NCI-H2227 (cell line): ENCODE data around the gene COL15A1.
"Not testable (repeated sequence)": the region's sequence is repeated elsewhere in the genome, so short reads cannot be mapped to it uniquely, and the experiment has no call there.

Experiments
- DNase-seq: peaks from one replicate; lab custom pipeline; 2025; ENCODE audit not compliant: unreplicated experiment; lab: John Stamatoyannopoulos, UW

The COL15A1 gene

DNA sequence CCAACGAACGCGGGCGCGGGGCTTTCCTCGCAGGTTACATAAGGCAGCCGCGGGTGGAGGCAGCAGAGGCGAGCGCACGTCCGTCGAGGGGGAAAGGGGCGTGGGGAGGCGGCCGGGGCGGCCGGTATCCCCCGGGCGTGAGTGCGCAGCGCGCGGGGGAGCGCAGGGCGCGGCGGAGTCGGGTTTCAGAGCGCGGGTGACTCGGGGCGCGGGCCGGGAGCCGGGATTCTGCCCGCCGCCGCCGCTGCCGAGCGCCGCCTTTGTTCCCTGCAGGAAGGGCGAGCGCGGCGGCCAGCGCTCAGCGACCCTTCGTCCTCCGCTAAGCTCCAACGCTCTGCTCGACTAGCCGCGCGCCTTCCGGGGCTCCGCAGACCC is at the start of gene COL15A1:
Gene COL15A1 (plus strand): TSS at position 226 of the 375 bp plus-strand sequence. CDS start 155 bp downstream, outside the sequence.
- DNase-seq = peak; percentile 11

DNA sequence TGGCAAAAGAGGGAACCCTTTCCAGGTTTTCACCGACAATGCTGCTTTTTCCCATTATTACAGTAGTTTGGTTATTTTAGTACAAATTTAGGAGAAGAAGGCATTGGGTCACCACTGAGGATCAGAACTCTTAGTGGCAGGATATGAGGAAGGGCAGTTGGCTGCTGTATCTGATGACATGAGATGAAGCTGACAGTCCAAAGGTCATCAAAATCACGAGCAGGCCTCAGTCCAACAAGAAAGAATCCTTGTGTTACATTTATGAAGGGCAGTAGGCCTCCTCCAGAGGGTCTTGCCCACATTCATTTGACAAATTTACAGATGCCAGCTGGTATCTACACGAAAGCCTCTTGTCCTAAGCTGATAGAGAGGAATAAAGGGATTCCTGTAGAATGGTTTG is 49.5 kb upstream of the COL15A1 start:
- no peak for DNase-seq

DNA sequence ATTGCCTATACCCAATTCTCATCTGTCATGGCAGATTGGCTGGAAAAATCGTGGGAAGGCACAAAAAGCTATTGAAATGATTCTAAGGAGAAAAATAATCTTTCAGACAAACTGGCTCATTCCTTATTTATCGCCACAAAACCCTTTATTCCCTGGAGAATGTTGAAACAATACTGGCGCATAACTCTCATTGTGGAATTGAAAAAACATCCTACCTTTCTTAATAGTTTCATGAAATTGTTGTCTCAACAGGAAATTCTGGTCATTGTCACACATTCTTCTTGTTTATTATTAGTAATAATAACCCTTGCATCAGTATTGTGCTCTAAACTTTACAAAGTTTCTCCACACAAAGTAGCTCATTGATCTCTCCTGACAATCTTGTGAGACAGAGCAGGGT is 48.9 kb upstream of the COL15A1 start:
- no peak for DNase-seq

DNA sequence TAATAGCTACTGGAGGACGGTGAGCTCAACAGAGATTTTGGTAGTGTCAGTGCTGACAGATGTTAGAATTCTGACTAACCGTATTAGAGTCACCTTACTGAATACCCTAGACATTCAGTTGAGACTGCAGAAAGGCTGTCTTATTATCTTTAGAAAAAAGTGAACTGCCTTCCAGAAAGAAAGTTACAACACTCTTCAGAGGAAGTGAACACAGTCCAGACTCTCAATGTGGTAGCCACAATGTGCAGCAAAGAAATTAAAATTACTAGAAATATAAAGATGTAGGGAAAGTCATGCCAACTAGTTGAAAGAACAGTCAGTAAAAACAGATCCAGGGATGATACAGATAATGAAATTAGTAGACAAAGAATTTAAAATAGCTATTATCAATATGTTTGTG is 47.1 kb upstream of the COL15A1 start:
- no peak for DNase-seq

DNA sequence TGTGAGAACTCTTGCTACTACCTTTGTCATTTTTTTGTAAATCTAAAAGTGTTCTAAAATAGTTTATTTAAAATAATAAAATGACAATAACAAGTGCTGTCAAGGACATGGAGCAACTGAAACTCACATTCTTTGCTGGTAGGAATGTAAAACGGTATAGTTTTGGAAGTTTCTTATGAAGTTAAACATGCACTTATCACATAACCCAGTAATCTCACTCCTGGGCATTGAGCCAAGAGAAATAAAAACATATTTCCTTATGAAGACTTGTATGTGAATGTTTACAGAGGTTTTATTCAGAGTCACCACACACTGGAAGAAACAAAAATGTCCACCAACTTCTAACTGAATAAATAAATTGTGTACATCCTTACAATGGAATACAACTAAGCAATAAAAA is 46.0 kb upstream of the COL15A1 start:
- no peak for DNase-seq

DNA sequence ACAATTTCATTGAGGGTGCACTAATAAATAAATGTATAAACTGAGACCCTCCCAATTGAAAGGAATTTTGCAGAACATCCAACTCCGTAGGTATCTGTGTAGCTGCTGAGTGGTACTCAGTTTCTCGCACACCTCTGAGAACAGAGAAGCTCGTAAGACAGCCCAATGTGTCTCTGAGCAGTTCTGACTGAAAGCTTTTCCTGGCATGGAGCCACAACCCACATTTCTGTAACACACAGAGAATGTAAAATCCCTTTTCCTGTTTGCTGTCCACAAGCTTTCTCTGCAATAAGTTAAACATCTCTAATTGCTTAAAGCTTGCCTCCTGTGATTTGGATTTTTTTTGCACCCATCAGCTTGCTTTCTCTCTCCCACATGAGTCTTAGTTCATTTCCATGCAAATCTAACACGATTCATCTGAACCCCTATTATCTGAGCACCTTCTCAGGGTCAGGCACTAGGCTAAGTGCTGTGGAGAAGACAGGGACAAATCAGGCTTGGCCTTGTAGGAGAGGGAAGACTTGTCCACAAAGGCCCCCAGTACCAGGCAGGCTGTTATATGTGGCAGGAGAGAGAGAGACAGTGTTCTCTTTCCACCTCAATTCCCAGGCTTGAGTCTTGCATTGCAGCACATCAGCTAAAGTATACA is 44.2 kb upstream of the COL15A1 start:
- DNase-seq = no peak

DNA sequence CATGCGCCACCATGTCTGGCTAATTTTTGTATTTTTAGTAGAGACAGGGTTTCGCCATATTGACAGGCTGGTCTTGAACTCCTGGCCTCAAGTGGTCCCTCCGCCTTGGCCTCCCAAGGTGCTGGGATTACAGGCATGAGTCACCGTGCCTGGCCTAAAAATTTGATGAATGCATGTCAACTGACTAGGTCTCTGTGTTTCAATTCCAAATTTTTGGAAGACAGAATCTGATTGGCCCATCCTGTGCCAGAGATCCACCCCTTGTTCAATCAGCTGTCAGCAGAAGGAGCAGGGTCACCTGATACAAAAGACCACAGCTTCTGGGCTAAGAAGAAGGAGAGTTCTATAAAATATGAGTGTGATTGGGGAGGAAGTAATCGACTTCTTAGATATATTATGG is 43.5 kb upstream of the COL15A1 start:
- no peak for DNase-seq

DNA sequence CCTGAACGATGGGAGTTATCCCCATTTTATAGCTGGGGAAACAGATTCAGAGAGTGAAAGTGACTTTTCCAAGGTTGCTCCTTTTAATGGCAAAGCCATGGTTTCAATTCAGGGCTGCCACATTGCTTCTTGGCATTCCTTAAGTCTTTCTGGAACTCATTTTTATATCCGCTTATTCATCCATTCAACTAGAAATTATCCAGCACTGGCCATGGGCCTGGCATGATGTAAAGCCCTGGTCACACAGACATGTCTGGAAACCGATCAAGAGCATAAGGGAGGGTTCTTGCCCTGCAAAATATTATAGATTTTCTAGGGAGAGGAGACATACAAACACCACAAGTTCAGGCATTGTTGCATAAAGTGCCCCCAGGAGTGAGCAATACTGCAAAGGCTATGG is 43.0 kb upstream of the COL15A1 start:
- no peak for DNase-seq

DNA sequence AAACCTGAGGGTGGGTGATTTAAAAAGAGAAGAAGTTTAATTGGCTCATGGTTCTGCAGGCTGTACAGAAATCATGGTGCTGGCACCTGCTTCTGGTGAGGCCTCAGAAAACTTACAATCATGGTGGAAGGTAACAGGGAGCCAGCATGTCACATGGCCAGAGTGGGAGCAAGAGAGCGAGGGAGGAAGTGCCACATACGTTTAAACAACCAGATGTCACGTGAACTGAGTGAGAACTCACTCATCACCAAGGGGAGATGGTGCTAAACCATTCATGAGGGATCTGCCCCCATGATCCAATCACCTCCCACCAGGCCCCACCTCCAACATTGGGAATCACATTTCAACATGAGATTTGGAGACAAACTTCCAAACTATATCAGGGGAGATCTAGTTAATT is 41.9 kb upstream of the COL15A1 start:
- not testable (repeated sequence) for DNase-seq

DNA sequence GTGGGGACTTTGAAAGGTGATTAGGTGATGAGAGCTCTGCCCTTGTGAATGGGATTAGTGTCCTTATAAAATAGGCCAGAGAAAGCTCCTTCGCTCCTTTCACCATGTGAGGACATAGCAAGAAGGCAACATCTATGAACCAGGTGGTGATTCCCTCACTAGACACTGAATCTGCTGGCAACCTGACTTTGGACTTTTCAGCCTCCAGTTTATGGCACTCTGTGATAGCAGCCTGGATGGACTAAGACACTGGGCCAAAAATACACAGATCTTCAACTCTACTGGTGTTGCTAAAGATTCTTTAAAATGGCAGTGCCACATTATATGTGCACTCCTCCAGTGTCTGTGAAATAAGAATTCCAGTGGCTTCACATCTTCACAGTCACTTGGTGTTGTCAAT is 41.2 kb upstream of the COL15A1 start:
- no peak for DNase-seq

DNA sequence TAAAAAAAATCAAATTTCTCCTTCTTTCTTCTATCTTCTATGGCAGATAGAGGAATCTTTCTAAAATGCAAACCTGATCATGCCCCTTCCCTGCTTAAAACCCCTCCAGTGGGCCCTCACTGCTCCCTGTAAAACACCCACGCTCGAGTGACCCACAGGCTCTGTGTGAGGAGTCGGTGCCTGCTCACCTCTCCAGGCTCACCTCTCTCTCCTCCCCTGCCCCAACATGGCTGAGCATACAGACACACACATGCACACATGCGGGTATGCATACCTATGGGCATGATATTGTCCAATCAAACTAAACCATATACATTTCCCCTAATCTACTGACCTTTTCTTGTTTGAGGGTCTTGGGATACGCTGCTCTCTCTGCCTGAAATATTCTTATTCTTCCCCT is 40.8 kb upstream of the COL15A1 start:
- no peak for DNase-seq

DNA sequence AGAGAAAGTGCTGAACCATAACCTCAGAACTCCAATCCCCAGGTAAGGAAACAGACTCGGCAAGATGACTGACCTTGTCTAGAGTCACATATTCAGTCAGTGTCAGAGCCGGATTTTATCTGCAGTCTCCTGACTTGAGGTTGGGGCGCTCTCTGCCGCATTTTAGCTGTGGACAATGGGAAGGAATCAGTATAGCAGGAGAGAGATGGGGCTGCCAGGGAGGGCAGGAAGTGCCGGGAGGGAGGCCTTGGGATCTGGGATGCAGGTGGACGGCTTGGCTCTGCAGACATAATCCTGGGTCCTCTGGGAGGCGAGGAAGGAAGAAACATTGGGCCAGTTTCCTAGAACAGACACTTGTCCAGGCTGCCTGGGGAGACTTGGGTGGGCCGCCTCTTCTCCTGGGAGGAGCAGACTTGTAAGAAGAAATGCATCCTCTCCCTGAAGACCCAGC is 39.7 kb upstream of the COL15A1 start:
- no peak for DNase-seq

DNA sequence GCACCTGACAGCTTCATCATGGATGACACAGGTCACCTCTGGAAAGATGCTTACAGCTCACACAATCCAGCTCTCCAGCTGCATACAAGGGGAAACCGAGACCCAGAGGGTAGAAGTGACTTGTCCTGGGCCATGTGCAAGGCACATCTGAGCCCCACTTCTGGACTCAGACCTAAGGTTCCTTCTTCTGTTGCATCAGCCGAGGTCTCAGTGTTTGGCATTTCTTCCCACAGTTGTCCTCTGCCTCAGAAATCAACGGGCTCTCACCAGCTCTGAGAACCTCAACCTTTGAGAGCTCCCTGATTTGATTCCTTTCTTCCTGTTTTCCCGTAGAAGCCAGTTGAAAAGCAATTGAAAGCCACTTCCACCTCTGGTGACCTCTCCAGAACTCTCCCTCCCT is 38.7 kb upstream of the COL15A1 start:
- no peak for DNase-seq

DNA sequence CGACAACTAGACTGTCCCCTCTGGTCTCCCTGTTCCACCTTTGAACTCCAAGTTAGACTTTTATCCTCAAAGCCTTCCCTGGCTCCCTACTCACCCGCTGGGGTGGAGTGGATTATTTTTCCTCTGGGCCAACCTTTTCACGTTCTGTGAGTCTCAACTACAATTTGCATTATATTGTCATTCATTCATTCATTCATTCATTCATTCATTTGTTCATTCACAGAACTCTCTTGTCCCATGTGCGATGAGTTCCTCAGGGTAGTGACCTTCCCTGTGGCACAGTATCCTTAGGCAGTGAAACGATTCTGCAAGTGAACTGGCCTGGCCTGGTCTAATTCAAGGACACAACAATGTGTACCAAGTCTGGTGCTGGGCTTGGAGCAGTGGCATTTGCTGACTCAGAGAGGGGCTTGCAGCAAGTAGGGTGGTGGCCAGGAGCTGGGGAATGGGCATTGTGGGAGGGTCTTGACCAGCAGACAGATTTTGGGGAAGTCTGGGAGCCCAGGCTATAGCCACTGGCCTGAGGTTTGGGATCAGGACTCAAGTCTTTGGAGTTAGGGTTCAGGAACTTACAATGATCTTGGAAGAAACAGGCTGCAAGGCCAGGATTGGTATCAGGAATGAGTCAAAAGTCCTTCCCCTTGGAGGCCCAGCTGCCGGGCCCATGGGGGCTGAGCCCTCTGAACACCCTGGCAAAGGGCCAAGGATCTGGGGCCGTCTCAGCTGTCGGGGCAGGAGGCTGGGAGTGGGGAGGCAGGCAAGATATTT is 37.2 kb upstream of the COL15A1 start:
- no peak for DNase-seq

DNA sequence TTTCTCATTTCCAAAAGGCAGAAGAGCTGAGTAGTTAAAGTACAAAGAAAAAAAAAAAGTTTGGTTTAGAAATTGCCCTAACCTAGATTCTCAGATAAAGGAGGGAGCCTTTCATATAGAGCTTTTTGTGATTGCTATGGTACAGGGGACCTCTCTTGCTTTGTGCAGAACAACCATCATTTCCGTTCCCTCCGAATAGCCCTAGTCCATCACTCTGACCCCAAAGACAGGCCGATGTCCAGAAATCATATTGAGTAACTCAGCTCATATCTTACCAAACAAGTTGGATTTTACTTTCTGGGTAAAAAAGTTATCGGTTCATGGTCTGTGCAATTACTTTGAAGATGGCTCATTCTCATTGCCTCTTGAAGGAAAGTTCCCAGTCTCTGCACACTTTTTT is 36.7 kb upstream of the COL15A1 start:
- no peak for DNase-seq

DNA sequence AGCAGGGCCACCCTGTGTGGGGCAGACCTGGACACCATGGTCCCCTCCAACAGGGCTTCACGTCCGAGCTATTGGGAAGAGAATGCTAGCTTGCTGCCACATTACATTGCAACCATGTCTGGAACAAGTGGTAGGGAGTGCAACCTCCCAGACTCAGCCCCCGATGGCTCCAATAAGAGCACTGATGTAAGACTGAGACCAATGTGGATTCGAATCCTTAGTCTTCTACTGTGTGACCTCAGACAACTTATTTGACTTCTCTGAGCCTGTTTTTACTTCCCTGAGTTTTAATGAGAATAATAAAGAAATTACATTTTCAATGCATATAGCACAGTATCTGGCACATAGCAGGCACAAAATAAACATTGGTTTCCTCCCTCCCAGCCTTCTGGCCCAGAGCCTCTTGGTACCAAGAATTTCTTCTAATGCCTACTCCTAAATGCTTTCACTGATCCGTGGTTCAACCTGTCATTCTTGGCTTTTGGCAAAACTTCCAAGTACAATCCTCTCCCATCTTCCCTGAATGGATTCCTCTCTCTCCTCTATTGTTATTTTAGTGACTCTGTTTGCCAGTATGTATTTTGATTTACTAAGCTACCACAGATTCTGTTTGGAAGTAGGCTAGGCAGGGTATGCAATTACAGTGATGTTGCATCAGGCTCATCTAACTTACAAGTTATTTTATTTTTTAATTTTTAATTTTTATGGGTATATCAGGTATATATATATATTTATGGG is 34.6 kb upstream of the COL15A1 start:
- DNase-seq = no peak

DNA sequence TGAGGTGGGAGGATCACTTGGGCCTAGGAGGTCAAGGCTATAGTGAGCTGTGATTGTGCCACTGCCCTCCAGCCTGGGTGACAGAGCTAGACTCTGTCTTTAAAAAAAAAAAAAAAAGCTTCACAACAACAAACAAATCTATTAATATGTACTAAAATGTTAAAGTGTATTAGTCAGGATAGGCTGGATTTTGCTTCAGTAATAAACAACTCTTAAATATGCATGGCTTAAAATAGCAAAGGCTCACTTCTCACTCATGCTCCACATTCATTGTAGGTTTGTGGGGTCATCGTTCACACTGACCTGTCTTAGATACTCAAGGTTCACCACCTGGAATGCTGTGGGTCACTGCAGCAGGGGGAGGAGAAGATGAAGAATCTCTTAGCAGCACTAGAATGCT is 33.8 kb upstream of the COL15A1 start:
- DNase-seq = no peak

DNA sequence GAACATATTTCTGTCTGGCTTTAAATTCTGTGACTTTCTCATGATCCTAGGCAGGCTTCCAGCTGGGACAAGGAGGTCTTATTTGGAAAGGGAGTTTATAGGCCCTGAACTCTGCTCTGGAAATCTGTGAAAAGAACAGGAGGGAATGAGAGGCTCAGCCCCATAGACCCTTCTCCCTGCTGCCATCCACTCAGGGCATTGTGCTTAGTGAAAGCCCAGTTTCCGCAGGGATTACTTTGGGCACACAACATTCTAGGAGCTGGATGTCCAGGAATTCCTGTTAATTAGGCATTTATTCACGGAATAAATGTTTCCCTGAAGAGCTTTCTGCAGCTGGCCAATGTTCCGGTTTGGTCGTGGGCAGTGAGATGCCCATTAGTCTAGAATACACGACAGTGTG is 32.7 kb upstream of the COL15A1 start:
- no peak for DNase-seq

DNA sequence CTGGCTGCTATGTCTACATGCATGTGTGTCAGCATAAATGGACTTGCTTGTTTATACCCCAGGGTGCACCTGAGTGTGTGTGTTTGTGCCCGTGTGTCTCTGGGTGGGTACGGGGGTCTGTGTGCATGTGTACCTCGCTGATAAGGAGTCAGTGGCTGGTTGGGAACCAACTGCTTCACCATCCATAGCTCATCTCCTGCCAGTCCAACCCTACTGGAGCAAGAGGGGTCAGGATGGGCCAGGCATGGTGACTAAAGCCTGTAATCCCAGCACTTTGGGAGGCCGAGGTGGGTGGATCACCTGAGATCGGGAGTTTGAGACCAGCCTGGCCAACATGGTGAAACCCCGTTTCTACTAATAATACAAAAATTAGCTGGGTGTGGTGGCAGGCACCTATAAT is 32.0 kb upstream of the COL15A1 start:
- not testable (repeated sequence) for DNase-seq

DNA sequence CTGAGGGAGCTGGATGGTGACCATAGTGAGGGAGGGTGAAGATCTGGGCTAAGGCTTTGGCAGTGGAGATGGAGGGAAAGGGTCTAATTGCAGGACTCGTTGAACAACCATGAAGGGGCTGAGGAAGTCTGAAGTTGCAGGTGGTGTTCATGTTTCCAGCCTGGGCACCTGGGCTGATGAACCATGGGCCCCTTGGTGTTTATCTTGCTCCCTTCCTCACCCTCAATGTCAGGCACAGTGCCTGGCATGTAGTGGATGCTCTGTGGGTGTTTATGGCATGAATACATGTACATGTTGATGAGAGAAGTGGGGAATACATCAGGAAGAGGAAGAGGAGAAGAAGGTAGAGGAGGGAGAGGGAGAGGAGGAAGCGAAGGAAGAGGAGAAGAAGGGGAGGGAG is 31.3 kb upstream of the COL15A1 start:
- no peak for DNase-seq

DNA sequence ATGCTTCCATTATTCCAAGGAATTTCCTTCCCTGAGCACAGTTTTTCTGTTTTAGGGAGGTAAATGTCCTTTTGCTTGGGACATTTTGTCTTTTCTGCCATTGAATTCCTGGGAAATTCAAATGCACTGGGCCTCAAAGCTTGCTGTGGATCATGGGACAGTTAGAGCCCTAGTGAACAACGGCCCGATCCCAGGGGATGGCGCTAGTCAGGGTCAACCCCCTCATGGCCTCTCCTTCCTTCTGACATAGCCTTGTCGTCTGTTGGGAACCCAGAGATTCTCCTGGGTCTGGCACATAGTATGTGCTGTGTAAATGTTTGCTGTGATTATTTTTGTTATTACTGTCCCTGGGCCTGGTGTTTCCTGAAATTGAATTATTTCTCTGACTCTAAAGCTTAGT is 30.7 kb upstream of the COL15A1 start:
- no peak for DNase-seq

DNA sequence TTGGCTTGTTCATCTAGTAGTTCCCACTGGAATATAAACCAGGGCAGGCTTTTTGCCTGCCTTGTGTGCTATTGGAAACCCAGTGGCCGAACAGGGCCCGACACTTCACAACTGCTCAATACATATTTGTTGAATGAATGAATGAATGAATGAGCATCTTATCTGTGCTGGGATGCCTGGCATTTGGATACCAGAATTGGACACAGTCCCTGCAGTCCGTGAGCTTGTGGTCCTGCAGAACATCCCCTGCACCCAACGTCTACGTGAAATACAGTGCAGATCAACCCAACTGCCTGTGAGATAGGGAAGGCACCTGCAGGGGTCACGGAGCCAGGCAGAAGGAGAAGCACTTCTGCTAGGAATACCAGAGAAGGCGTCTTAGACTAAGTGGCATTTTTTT is 30.0 kb upstream of the COL15A1 start:
- DNase-seq = no peak
